HCT116 (cell line): ENCODE measurements around the gene PLPP2.

ENCODE experiments used
- CEBPB ChIP-seq: IDR thresholded peaks from 2 replicates; pipeline ENCODE4 v1.6.1; 2012; ENCODE audit warnings: low read depth
- CTCF ChIP-seq, 3 experiments: fragments of 200-600 bp in 1 of 3; sonication (generic) in 1 of 3; IDR thresholded peaks in 2 of 3; conservative IDR thresholded peaks in 1 of 3; 2 replicates each; pipeline ENCODE4 v1.5.1; 2012 to 2017; ENCODE audit warnings: low read depth in 2 of 3, low read length in 2 of 3, antibody characterized with exemption in 1 of 3, borderline replicate concordance in 1 of 3, control low read depth in 1 of 3, mild to moderate bottlenecking in 1 of 3, mixed read lengths in 1 of 3, mixed run types in 1 of 3, moderate library complexity in 1 of 3; ENCODE audit not compliant: insufficient read depth in 1 of 3
- EZH2 ChIP-seq: fragments of 200-600 bp; sonication (generic); IDR thresholded peaks from 2 replicates; pipeline ENCODE4 v1.6.1; 2017; ENCODE audit warnings: antibody characterized with exemption, mixed run types
- POLR2A ChIP-seq: IDR thresholded peaks from 2 replicates; pipeline ENCODE4 v1.7.0; 2011; ENCODE audit warnings: borderline replicate concordance; ENCODE audit not compliant: insufficient read depth, insufficient read length; ENCODE audit errors: extremely low read depth
- POLR2AphosphoS5 ChIP-seq: IDR thresholded peaks from 2 replicates; pipeline ENCODE4 v1.6.1; 2011; ENCODE audit warnings: mild to moderate bottlenecking, low read depth, low read length, moderate library complexity
- RAD21 ChIP-seq: IDR thresholded peaks from 2 replicates; pipeline ENCODE4 v1.6.1; 2012; ENCODE audit warnings: low read depth, mild to moderate bottlenecking
- REST ChIP-seq: IDR thresholded peaks from 2 replicates; pipeline ENCODE4 v1.6.1; 2012; ENCODE audit warnings: low read depth
- SIN3A ChIP-seq: IDR thresholded peaks from 2 replicates; pipeline ENCODE4 v1.6.1; 2012; ENCODE audit warnings: low read depth
- SP1 ChIP-seq: IDR thresholded peaks from 2 replicates; pipeline ENCODE4 v1.6.1; 2012; ENCODE audit warnings: low read depth
- SRF ChIP-seq: IDR thresholded peaks from 2 replicates; pipeline ENCODE4 v1.6.1; 2012; ENCODE audit warnings: low read depth
- TCF7L2 ChIP-seq: IDR thresholded peaks from 2 replicates; pipeline ENCODE4 v1.7.0; 2011; ENCODE audit warnings: borderline replicate concordance, inconsistent platforms; ENCODE audit not compliant: insufficient read depth, insufficient read length; ENCODE audit errors: extremely low read depth
- YY1 ChIP-seq: IDR thresholded peaks from 2 replicates; pipeline ENCODE4 v1.6.1; 2011; ENCODE audit warnings: low read length, low read depth, moderate library complexity, mild to moderate bottlenecking; ENCODE audit not compliant: insufficient replicate concordance; ENCODE audit errors: extremely low read depth
- ZNF274 ChIP-seq: fragments of 200-500 bp; sonication (Bioruptor generic); IDR thresholded peaks from 2 replicates; pipeline ENCODE4 v1.6.1; 2014; ENCODE audit warnings: mild to moderate bottlenecking, low read depth, low read length, inconsistent platforms

- no peak for TF ChIP-seq SIN3A
- TF ChIP-seq REST: no peak
- no peak for TF ChIP-seq POLR2AphosphoS5
- TF ChIP-seq CTCF (IDR thresholded peaks at IDR 0.05 in 2 of 3, conservative IDR thresholded peaks at IDR 0.05 in 1 of 3; ENCODE audit: borderline replicate concordance in 1 of 3, insufficient read depth in 1 of 3, low read depth in 2 of 3, low read length in 2 of 3): peak in 2 of 3 experiments; percentile 27 to 32; a peak in 2 of 6 replicates
- no peak for TF ChIP-seq EZH2
- TF ChIP-seq SP1: no peak
- TF ChIP-seq CEBPB: no peak
- TF ChIP-seq RAD21: no peak
- TF ChIP-seq ZNF274: no peak
- no peak for TF ChIP-seq SRF
- no peak for TF ChIP-seq POLR2A
- no peak for TF ChIP-seq YY1
- TF ChIP-seq TCF7L2: no peak
Measured at GRCh38 chr19:281992-282391, 9.2 kb downstream of the PLPP2 start.
